Spleen (tissue), 7 donors: ENCODE results near the gene TBC1D19.

ENCODE experiments used
- CTCF ChIP-seq, 11 experiments: fragments of 200-600 bp in 7 of 11; fragments of 450-650 bp in 4 of 11; sonication (generic) in 4 of 11; IDR thresholded peaks in 8 of 11; conservative IDR thresholded peaks in 3 of 11; 1 replicate in 7 of 11; 2 replicates in 4 of 11; pipeline versions ENCODE4 v1.4.0 to v1.8.0; 2016 to 2021; ENCODE audit warnings: antibody characterized with exemption in 11 of 11, inconsistent platforms in 4 of 11, mild to moderate bottlenecking in 1 of 11
- POLR2A ChIP-seq, 3 donors: fragments of 450-650 bp; IDR thresholded peaks; one replicate each; pipeline ENCODE4 v1.5.1; 2017; ENCODE audit warnings: antibody characterized with exemption in 3 of 3, mild to moderate bottlenecking in 1 of 3
- donor health status: DM: no; HTN: no; CAD: no; lungs with moderate emphysema.
- donor health status: DM: no; HTN: no; CAD: no.
- donor health status: DM: no; HTN: no; CAD: no.

- TF ChIP-seq CTCF (IDR thresholded peaks at IDR 0.05 in 8 of 11, conservative IDR thresholded peaks at IDR 0.05 in 3 of 11) (no peak), POLR2A (IDR thresholded peaks at IDR 0.05) (no peak)
These were observed 168.0 kb downstream of the TBC1D19 start for GRCh38 chr4:26751838-26752237.
